Activated CD8-positive, alpha-beta memory T cell treated with anti-CD3 and anti-CD28 coated beads, Interleukin-2, amount 50 U/mL, for 24 hours (primary cell): ENCODE data around the gene MCFD2.

Source experiments
- DNase-seq: peaks from one replicate; pipeline ENCODE4 v3.0.0-alpha.2; 2020; ENCODE audit errors: extremely low read depth

Gene MCFD2

DNA sequence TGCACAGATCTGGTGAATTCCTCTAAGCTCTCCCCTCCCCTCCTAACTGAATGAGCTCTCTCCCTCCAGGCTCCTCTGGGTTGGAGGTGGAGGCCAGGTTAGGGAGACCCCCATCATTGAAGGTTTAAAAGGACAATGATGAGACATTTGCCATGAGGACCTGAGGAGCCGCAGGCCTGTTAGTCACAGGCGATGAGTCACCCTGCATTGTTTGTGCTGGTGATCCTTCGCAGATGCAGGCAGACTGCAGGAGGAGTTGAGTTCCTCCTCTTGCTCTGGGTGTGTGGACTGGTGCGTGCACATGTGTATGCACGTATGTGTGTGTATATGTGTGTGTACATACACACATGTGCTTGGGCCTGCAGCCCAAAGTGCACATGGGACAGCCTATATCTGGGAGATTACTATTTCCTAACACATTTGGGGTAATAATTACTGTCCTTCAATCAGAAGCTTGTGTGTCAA is 42.0 kb downstream of the MCFD2 start:
- DNase-seq = no peak

GRCh38 chr2:46872902-46873603 is 42.6 kb downstream of the MCFD2 start:
- DNase-seq = no peak

DNA sequence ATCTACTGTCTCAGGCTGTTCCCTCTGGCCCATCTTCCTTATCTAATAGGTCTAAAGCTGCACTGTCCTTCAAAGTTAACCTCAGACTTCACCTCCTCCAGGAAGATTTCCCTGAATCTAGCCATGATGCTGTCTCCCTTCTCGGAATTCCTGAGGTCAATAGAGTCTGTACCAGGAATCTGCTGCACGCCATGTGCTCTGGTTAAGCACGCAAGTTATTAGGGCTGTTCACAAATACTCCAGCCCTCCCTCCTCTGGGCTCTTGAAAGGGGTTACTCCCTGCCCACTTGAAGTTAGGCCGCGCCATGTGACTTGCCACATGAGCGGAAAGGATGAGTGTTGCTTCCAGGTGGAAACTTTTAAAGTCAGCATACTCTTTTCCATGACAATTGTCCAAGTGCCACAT is 43.6 kb downstream of the MCFD2 start:
- no peak for DNase-seq

- no peak for DNase-seq
Measured at GRCh38 chr2:46870051-46870839, 45.4 kb downstream of the MCFD2 start.

- no peak for DNase-seq
Measured at GRCh38 chr2:46869621-46870020, 46.0 kb downstream of the MCFD2 start.

GRCh38 chr2:46866770-46867246 is 48.8 kb downstream of the MCFD2 start:
- DNase-seq = no peak

DNA sequence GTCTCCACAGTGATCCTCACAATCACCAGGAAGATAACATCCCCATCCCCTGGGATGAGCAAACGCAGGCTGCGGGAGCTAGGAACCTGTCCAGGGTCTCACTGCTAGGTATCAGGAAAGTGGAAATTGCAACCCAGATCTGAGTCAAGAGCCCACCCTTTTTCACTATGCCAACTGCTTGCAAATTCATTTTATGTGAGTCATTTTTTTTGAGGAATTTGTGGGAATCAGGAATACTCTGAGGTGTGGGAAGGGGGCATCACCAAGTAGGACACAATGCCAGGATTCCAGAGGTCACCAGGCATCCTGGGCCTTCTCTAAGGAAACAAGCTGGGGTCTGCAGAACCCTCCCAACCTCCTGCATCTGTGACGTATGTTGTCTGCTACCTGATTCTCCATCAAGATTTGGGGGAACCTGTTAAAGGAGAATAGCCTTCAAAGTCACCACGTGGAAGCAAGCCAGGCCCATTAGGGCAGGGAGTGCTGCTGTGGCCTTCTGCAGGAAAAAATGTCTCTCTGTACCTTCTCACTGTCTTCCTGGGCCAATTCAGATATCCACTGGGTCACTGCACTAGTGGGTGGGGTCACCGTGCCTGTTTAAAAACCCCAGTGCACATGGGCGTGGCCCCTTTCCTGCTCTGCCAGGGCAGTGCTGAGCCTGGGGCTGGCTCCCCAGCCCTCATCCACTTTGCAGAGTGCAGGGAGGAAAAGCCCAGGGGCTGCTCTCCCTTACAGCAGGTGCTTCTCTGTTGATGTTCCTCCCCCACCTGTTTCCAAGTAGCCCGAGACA is 50.2 kb downstream of the MCFD2 start:
- no peak for DNase-seq

GRCh38 chr2:46863882-46864281 is 51.7 kb downstream of the MCFD2 start:
- DNase-seq = no peak

GRCh38 chr2:46862514-46862913 is 53.1 kb downstream of the MCFD2 start:
- no peak for DNase-seq

DNA sequence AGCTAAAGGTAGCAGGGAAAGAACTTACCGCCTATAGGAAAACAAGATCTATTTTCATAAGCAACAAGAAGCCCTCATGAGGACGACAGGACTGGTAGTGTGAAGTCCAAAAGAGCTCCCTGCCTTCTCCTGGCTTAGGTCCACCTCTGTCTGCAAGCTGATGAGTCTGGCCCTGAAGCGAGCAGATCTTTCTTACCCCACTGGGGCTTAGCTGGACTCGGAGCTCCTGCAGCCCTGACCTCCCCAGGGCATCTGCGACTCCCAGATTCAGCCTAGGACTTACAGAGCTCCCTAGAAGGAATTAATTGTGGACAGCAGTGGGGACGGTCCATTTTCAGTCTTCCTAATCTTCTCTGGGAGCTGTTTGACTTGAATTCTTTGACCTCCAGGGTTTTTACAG is 53.7 kb downstream of the MCFD2 start:
- DNase-seq = no peak

GRCh38 chr2:46859482-46859881 is 56.1 kb downstream of the MCFD2 start:
- DNase-seq = no peak

DNA sequence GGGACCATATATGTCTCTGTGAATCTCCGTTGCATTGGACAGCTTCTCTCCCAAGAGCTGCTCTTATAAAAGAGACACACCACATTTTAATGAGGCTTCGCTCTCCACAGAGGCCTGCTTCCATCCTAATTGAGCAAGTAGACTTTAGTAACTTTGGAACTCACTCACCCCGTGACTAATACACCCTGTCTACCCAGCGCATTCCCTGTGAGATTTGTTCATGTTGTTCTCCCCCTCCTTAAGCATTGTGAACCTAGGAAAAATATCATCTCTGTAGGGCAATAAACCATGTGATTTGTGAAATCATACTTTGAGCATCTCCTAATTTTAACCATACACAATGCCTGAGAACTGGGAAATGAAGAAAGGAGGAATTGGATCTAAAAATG is 56.9 kb downstream of the MCFD2 start:
- no peak for DNase-seq

DNA sequence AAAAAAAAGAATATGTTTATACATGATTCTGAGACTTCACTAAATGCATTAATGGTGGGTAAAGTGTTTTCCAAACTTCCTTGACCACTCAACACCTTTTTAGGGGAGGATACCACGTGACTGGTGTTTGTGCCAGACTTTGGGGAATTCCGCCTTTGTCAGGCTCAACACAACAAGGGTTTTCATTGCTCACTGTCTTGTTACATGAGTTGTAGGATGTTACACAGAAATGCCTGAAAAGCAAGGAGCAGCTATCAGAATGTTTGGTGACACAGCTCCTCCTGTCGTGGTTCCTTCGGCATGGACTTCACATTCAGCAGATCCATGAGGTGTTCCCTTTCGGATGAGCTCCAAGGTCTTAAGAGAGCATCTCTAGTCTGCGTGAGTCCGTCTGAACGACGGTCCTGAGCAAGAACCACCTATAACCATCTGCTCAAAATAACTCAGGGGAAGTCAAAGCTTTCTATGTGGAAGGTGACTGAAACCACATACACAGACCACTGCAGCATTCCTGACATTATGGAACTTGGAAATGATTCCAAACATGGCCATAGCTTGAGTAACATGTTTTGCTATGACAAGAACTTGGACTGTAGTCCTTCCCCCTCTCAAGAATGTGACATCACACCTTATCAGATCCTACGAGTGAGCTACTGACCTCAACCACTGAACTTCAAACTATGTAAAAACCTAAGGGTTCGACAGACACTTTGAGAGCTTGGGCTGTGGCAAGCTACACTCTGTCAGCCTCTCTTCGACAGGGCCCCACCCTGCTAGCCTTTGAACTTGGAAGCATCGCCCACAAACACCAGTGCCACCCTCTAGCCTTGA is 57.5 kb downstream of the MCFD2 start:
- DNase-seq = no peak

DNA sequence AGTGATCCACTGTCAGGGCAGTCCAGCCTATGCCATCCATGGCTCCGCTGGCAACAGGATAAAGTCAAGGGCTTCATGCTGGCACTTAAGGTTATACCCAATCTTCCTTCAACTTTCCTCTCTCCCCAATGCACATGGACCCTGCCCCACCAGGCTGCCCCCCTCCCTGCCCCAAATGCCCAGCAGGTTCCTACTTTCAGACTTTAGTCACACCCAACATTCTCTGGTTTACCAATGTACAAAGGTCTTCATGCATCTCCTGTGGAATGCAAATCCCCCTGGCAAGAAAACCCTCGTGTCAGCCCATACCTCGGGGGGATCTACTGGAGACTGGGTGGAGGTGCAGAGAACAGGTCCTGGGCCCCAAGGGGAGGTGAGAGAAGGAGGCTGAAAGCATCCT is 59.3 kb downstream of the MCFD2 start:
- no peak for DNase-seq

DNA sequence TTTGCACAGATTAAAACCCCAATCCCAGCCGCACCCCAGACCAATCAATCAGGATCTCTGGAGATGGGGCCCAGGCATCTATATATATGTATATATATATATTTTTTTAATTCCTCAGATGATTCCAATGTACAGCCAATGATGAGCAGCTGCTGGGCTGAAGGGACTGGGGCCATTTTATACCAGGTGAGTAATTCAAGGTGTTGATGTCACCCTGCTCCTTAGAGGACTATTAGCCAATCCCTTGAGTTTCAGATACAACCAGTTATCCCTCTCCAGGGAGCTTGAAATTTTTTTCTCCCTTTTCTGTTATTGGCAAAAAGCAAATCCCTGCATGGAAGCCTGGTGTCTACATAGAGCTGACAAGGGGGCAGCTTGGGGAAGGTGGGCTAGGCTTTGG is 59.8 kb downstream of the MCFD2 start:
- no peak for DNase-seq

- no peak for DNase-seq
Measured at GRCh38 chr2:46854260-46854659, 61.3 kb downstream of the MCFD2 start.

GRCh38 chr2:46852598-46852997 is 63.0 kb downstream of the MCFD2 start:
- DNase-seq = no peak

GRCh38 chr2:46852124-46852523 is 63.5 kb downstream of the MCFD2 start:
- DNase-seq = no peak
